AG10803 (cell line): ENCODE data around the gene ZNF454.

ENCODE experiments used
- DNase-seq: peaks from one replicate; pipeline ENCODE4 v3.0.0; 2010; ENCODE audit warnings: low read depth
- H3K4me3 ChIP-seq: 2 replicates; pipeline ENCODE4 v1.5.1; 2011; ENCODE audit warnings: mild to moderate bottlenecking, low read length, control low read depth
- TF ChIP-seq, protein P1 (sequence below): conservative IDR thresholded peaks from 2 replicates; pipeline ENCODE4 v1.5.1; 2011; ENCODE audit warnings: mild to moderate bottlenecking, low read length, control low read depth, inconsistent platforms

Gene ZNF454

DNA sequence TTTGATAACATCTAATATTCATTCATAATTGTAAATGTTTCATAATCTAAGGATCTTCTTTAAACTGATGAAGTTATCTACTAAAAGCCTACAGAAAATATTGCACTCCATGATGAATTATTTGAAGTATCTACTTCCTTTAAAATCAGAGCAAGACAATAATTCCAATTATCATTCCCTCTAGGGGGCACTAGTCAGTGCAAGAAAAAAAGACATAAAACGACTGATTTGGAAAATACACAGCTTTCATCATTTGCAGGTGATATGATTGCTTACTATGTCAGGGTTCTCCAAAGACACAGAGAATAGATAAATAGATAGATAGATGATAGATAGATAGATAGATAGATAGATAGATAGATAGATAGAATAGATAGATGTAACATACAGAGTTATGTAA is 67.7 kb downstream of the ZNF454 start:
- TF ChIP-seq, protein P1, sequence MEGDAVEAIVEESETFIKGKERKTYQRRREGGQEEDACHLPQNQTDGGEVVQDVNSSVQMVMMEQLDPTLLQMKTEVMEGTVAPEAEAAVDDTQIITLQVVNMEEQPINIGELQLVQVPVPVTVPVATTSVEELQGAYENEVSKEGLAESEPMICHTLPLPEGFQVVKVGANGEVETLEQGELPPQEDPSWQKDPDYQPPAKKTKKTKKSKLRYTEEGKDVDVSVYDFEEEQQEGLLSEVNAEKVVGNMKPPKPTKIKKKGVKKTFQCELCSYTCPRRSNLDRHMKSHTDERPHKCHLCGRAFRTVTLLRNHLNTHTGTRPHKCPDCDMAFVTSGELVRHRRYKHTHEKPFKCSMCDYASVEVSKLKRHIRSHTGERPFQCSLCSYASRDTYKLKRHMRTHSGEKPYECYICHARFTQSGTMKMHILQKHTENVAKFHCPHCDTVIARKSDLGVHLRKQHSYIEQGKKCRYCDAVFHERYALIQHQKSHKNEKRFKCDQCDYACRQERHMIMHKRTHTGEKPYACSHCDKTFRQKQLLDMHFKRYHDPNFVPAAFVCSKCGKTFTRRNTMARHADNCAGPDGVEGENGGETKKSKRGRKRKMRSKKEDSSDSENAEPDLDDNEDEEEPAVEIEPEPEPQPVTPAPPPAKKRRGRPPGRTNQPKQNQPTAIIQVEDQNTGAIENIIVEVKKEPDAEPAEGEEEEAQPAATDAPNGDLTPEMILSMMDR, result no peak
- DNase-seq, result no peak
- no peak overlapping the region for H3K4me3 ChIP-seq
